HFFc6 (cell line): Measurements from ENCODE around the gene SLC44A5. TPM values are rescaled to one million over a fixed set of nuclear protein-coding genes. Genes with fewer than 3 reads are reported as not detected.
"Not testable (repeated sequence)": the region's sequence is repeated elsewhere in the genome, so short reads cannot be mapped to it uniquely, and the experiment has no call there.

Experiments used
- DNase-seq: peaks from one replicate; pipeline ENCODE4 v3.0.0-alpha.2; 2018
- H3K27ac Mint-ChIP-seq: 2 replicates; pipeline ENCODE4 v1.8.0; 2020; ENCODE audit warnings: mild to moderate bottlenecking, mixed read lengths
- H3K27me3 Mint-ChIP-seq: 2 replicates; pipeline ENCODE4 v1.8.0; 2021; ENCODE audit warnings: mild to moderate bottlenecking, moderate library complexity, mixed read lengths; ENCODE audit not compliant: insufficient read depth
- H3K36me3 Mint-ChIP-seq: 2 replicates; pipeline ENCODE4 v1.8.0; 2021; ENCODE audit warnings: low read depth, mixed read lengths
- H3K4me1 Mint-ChIP-seq: 2 replicates; pipeline ENCODE4 v1.8.0; 2020; ENCODE audit warnings: low read depth, mixed read lengths
- H3K4me3 Mint-ChIP-seq: 2 replicates; pipeline ENCODE4 v1.8.0; 2020; ENCODE audit warnings: mild to moderate bottlenecking, moderate library complexity, mixed read lengths
- H3K9me3 Mint-ChIP-seq: 2 replicates; pipeline ENCODE4 v1.8.0; 2020; ENCODE audit warnings: mild to moderate bottlenecking, mixed read lengths
- total RNA-seq, 6 experiments: library from RNA; stranded (reverse); fragmentation: NEBNext Ultra II Directional; extraction: Animal tissue kit (Norgen Biotek cat#: 25700); gene quantifications; 2 replicates in 1 of 6; 3 replicates in 5 of 6; pipeline ENCODE4 v1.2.3, GENCODE V29; 2021
- TF ChIP-seq, protein P1 (sequence below): fragments of 200-600 bp; sonication (generic); IDR thresholded peaks from 2 replicates; pipeline ENCODE4 v1.5.0; 2021; ENCODE audit warnings: antibody characterized with exemption, mild to moderate bottlenecking

Gene SLC44A5
- total RNA-seq, 6 experiments from 2014 or later = not detected

DNA sequence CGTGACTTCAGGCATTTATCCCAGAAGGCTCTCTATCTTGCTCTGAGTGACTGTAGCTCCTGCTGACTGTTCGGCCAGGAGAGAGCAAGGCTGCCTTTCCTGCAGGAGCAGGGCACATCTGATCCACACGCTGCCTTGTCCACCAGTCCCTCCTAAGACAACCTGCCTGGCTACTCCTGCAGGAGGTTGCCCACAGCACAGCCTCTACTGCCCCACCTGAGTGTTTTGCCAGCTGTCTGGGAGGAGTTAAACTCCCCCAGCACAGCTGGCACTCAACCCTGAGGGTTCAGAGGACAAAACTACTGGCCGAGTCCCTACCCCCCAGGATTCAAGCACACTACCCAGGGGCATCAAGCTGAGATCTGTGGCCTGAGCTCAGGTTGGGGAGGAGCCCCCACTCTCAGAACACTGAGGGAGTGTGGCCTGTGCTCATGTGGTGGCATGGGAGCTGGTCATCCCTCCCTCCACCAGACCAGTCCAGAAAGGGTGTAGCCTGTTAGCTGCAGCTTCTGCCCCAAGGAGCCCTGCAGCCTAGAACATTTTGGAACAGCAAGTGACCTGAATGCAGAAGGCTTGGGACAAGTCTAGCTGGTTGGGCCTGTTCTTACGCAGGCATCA, 237.3 kb downstream of the SLC44A5 start:
- Mint-ChIP-seq H3K36me3 (no peaks in the 10 kb centered on the region), H3K9me3 (peaks cover 33% of the 10 kb centered on the region), H3K4me1 (no peaks in the 10 kb centered on the region), H3K4me3 (no peak overlapping the region), H3K27me3 (no peaks in the 10 kb centered on the region; the same call in 1 of the 2 replicates), H3K27ac (no peak overlapping the region)
- TF ChIP-seq, protein P1, sequence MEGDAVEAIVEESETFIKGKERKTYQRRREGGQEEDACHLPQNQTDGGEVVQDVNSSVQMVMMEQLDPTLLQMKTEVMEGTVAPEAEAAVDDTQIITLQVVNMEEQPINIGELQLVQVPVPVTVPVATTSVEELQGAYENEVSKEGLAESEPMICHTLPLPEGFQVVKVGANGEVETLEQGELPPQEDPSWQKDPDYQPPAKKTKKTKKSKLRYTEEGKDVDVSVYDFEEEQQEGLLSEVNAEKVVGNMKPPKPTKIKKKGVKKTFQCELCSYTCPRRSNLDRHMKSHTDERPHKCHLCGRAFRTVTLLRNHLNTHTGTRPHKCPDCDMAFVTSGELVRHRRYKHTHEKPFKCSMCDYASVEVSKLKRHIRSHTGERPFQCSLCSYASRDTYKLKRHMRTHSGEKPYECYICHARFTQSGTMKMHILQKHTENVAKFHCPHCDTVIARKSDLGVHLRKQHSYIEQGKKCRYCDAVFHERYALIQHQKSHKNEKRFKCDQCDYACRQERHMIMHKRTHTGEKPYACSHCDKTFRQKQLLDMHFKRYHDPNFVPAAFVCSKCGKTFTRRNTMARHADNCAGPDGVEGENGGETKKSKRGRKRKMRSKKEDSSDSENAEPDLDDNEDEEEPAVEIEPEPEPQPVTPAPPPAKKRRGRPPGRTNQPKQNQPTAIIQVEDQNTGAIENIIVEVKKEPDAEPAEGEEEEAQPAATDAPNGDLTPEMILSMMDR = no peak
- no peak for DNase-seq

DNA sequence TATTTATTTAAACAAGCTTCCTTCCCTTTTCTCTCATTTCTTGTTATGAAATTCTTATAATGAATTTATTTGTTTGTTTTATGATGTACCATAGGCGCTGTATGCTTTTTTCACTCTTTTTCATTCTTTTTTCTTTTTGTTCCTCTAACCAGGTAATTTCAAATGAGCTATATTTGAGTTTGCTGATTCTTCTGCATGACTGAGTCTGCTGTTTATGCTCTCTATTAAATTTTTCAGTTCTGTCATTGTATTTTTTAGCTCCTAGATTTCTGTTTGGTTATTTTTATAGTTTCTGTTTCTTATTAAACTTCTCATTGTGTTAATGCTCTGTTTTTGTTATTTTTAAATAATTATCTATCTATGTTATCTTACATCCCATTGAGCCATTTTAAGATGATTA, 244.3 kb downstream of the SLC44A5 start:
- no peak overlapping the region for H3K27ac Mint-ChIP-seq
- DNase-seq = no peak
- no peaks in the 10 kb centered on the region for H3K36me3 Mint-ChIP-seq
- TF ChIP-seq, protein P1 = no peak
- no peaks in the 10 kb centered on the region for H3K27me3 Mint-ChIP-seq
- peaks cover 57% of the 10 kb centered on the region for H3K9me3 Mint-ChIP-seq
- no peaks in the 10 kb centered on the region for H3K4me1 Mint-ChIP-seq
- H3K4me3 Mint-ChIP-seq = no peak overlapping the region

DNA sequence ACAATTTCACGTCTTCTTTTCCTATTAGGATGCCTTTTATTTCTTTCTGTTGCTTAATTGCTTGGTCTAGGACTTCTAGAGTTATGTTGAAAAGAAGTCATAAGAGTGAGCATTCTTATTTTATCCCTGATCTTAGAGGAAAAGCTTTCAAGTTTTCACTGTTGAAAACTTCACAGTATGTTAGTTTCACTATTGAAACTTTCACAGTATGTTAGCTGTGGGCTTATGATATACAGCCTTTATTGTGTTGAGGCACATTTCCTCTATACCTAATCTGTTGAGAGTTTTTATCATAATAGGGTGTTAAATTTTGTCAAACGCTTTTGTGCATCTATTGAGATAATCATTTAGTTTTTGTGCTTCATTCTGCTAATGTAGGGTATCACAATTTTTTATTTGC, 249.7 kb downstream of the SLC44A5 start:
- no peaks in the 10 kb centered on the region for H3K36me3 Mint-ChIP-seq
- no peak overlapping the region for H3K4me3 Mint-ChIP-seq
- H3K27ac Mint-ChIP-seq = no peak overlapping the region
- DNase-seq = no peak
- TF ChIP-seq, protein P1 = no peak
- no peaks in the 10 kb centered on the region; the same call in 1 of the 2 replicates for H3K27me3 Mint-ChIP-seq
- H3K9me3 Mint-ChIP-seq = peaks cover 34% of the 10 kb centered on the region
- H3K4me1 Mint-ChIP-seq = no peaks in the 10 kb centered on the region

DNA sequence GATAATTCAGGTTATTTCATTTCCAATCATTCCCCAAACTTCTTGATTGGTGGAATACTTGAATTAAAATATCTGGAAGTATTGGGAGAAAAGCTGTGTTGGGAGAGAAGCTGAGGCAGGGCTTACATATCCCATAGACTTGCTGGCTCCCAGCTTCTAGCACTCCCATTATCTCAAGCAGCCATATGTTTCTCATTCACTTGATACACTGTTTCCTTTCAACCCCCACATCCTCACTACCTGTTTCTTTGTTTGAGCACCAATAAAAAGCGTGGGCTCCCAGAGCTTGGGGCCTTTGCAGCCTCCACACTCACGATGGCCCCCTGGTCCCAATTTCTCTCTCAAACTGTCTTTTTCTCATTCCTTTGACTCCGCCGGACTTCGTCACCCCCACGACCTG, 256.6 kb downstream of the SLC44A5 start:
- not testable (repeated sequence) for H3K27ac Mint-ChIP-seq, H3K27me3 Mint-ChIP-seq

DNA sequence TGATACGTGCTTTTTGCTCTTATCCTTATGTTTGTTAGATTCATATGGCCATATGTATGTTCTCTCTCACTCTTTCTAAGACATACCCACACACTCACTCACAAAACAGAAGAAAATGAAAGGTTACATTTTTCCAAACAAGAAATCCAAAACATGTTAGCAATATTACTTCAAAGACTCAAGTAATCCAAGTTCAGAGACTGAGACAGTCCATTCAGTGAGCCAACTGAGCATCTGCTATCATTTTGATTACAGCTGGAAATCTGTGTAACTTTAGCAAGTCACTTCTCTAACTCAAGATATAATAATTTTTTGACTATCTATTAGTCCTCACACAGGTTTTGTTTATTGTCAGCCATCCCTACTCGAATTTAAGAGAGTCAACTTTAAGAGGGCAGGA, 257.9 kb downstream of the SLC44A5 start:
- H3K4me1 Mint-ChIP-seq = no peaks in the 10 kb centered on the region
- no peaks in the 10 kb centered on the region; the same call in 1 of the 2 replicates for H3K27me3 Mint-ChIP-seq
- peaks cover 32% of the 10 kb centered on the region for H3K9me3 Mint-ChIP-seq
- H3K27ac Mint-ChIP-seq = no peak overlapping the region
- TF ChIP-seq, protein P1 = no peak
- H3K4me3 Mint-ChIP-seq = no peak overlapping the region
- no peaks in the 10 kb centered on the region for H3K36me3 Mint-ChIP-seq
- no peak for DNase-seq

More for the DNA sequence above, 256.6 kb downstream of the SLC44A5 start:
- not testable (repeated sequence) for H3K4me1 Mint-ChIP-seq, DNase-seq, H3K36me3 Mint-ChIP-seq, H3K4me3 Mint-ChIP-seq
- peaks cover 25% of the 10 kb centered on the region for H3K9me3 Mint-ChIP-seq

DNA sequence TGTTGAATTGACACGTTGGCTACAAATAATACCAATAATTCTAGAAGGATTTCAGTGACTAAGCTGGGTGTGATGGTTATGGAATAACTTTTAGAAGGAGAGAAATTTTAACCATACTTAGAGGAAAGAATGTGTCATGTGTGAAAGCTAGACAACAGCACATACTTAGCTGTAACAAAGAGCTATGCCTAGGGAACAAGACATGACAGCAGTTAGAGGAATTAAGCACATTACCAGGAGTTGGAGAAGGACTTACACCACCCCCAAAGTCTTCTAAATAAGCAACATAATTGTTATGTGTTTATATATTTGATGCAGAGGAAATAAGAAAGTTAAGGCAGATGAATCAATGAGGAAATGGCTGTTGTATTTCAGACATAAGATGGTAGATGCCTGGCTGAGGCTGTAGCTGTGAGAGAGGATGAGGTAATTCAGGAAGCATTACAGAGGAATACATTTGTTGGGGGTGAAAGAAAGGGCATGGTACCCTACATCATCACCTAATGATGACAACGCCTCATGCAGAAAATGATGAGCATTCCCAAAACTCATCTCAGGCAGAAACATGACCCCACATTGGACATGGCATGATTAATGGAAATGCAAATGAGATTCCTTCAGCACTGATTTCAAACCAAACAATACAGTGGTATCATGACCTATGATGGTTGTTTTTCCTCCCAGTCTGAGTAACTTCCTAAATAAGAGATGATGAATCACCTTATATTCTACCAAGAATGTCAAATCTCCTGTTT, 265.2 kb downstream of the SLC44A5 start:
- H3K9me3 Mint-ChIP-seq = peaks cover 54% of the 10 kb centered on the region
- H3K36me3 Mint-ChIP-seq = no peaks in the 10 kb centered on the region
- no peaks in the 10 kb centered on the region for H3K4me1 Mint-ChIP-seq
- H3K27me3 Mint-ChIP-seq = no peaks in the 10 kb centered on the region
- no peak overlapping the region for H3K27ac Mint-ChIP-seq
- TF ChIP-seq, protein P1 = no peak
- H3K4me3 Mint-ChIP-seq = no peak overlapping the region
- no peak for DNase-seq
